H9 (cell line): Measurements from ENCODE around the gene ATP2C1. TPM values are rescaled to one million over a fixed set of nuclear protein-coding genes. Genes with fewer than 3 reads are reported as not detected.

ENCODE experiments used
- DNase-seq: peaks from one replicate; pipeline ENCODE4 v3.0.0-alpha.2; 2017
- H2AFZ ChIP-seq: one replicate; pipeline ENCODE4 v1.6.1; 2013; ENCODE audit warnings: mild to moderate bottlenecking, low read length, control low read depth, moderate library complexity
- H2AK5ac ChIP-seq: 2 replicates; pipeline ENCODE4 v1.6.1; 2013; ENCODE audit warnings: low read length, control low read depth, mixed read lengths; ENCODE audit not compliant: insufficient read length
- H2BK120ac ChIP-seq: one replicate; pipeline ENCODE4 v1.6.1; 2013; ENCODE audit warnings: low read depth, mild to moderate bottlenecking, low read length, control low read depth, inconsistent platforms; ENCODE audit not compliant: poor library complexity, severe bottlenecking
- H2BK12ac ChIP-seq: 2 replicates; pipeline ENCODE4 v1.6.1; 2013; ENCODE audit warnings: low read length, control low read depth, mixed read lengths, low read depth; ENCODE audit not compliant: insufficient read length
- H2BK15ac ChIP-seq: 2 replicates; pipeline ENCODE4 v1.6.1; 2013; ENCODE audit warnings: low read depth, low read length, control low read depth
- H2BK20ac ChIP-seq: one replicate; pipeline ENCODE4 v1.6.1; 2013; ENCODE audit warnings: low read depth, mild to moderate bottlenecking, low read length, control low read depth, inconsistent platforms; ENCODE audit not compliant: poor library complexity, severe bottlenecking
- H2BK5ac ChIP-seq: 2 replicates; pipeline ENCODE4 v1.6.1; 2013; ENCODE audit warnings: low read length, control low read depth, mixed read lengths; ENCODE audit not compliant: insufficient read length
- H3K14ac ChIP-seq: 2 replicates; pipeline ENCODE4 v1.6.1; 2013; ENCODE audit warnings: low read length, control low read depth; ENCODE audit not compliant: insufficient read depth
- H3K18ac ChIP-seq: 2 replicates; pipeline ENCODE4 v1.6.1; 2013; ENCODE audit warnings: low read depth, mild to moderate bottlenecking, mixed read lengths, low read length, control low read depth; ENCODE audit not compliant: insufficient read length
- H3K23ac ChIP-seq: 2 replicates; pipeline ENCODE4 v1.6.1; 2013; ENCODE audit warnings: low read length, control low read depth, mixed read lengths, low read depth; ENCODE audit not compliant: insufficient read length
- H3K23me2 ChIP-seq: 2 replicates; pipeline ENCODE4 v1.6.1; 2013; ENCODE audit warnings: low read depth, mild to moderate bottlenecking, mixed read lengths, low read length, control low read depth; ENCODE audit not compliant: insufficient read length, poor library complexity, severe bottlenecking
- H3K27ac ChIP-seq: 2 replicates; pipeline ENCODE4 v1.5.1; 2013; ENCODE audit warnings: low read length, control low read depth, mixed read lengths, low read depth; ENCODE audit not compliant: insufficient read length
- H3K27me3 ChIP-seq: 2 replicates; pipeline ENCODE4 v1.6.1; 2013; ENCODE audit warnings: low read length, control low read depth, inconsistent platforms; ENCODE audit not compliant: insufficient read depth
- H3K4ac ChIP-seq: 2 replicates; pipeline ENCODE4 v1.6.1; 2013; ENCODE audit warnings: low read depth, mild to moderate bottlenecking, control low read depth, inconsistent platforms, low read length, moderate library complexity
- H3K4me1 ChIP-seq: 2 replicates; pipeline ENCODE4 v1.6.1; 2013; ENCODE audit warnings: low read length, control low read depth, inconsistent platforms; ENCODE audit not compliant: insufficient read depth
- H3K4me2 ChIP-seq: 2 replicates; pipeline ENCODE4 v1.6.1; 2013; ENCODE audit warnings: low read length, control low read depth, mixed read lengths; ENCODE audit not compliant: insufficient read length, insufficient read depth
- H3K56ac ChIP-seq: 2 replicates; pipeline ENCODE4 v1.6.1; 2013; ENCODE audit warnings: low read depth, mild to moderate bottlenecking, mixed read lengths, low read length, control low read depth; ENCODE audit not compliant: insufficient read length
- H3K79me1 ChIP-seq: 2 replicates; pipeline ENCODE4 v1.6.1; 2013; ENCODE audit warnings: low read depth, mild to moderate bottlenecking, moderate library complexity, low read length, control low read depth, inconsistent platforms; ENCODE audit not compliant: insufficient read depth, poor library complexity, severe bottlenecking
- H3K79me2 ChIP-seq: 2 replicates; pipeline ENCODE4 v1.6.1; 2013; ENCODE audit warnings: low read length, control low read depth, inconsistent platforms; ENCODE audit not compliant: insufficient read depth
- H3K9ac ChIP-seq: 2 replicates; pipeline ENCODE4 v1.6.1; 2013; ENCODE audit warnings: low read length, control low read depth, mixed read lengths; ENCODE audit not compliant: insufficient read length; ENCODE audit errors: extremely low read depth
- H3K9me3 ChIP-seq: one replicate; pipeline ENCODE4 v1.6.1; 2013; ENCODE audit warnings: low read depth, low read length, inconsistent platforms; ENCODE audit not compliant: control insufficient read depth
- H3T11ph ChIP-seq: one replicate; pipeline ENCODE4 v1.6.1; 2013; ENCODE audit warnings: mild to moderate bottlenecking, low read length, control low read depth, inconsistent platforms
- H4K20me1 ChIP-seq: one replicate; pipeline ENCODE4 v1.6.1; 2013; ENCODE audit not compliant: control insufficient read depth, insufficient read length, insufficient read depth
- H4K5ac ChIP-seq: 2 replicates; pipeline ENCODE4 v1.6.1; 2013; ENCODE audit warnings: low read depth, mild to moderate bottlenecking, mixed read lengths, low read length, control low read depth; ENCODE audit not compliant: insufficient read length
- H4K8ac ChIP-seq: replicated peaks from 2 replicates; pipeline ENCODE4 v1.6.1; 2013; ENCODE audit warnings: low read length, control low read depth, mixed read lengths, low read depth; ENCODE audit not compliant: insufficient read length
- H4K91ac ChIP-seq: 2 replicates; pipeline ENCODE4 v1.6.1; 2013; ENCODE audit warnings: low read depth, mild to moderate bottlenecking, moderate library complexity, mixed read lengths, low read length, control low read depth; ENCODE audit not compliant: insufficient read length
- H3K27ac Mint-ChIP-seq, 3 experiments: 2 replicates in 2 of 3; 3 replicates in 1 of 3; pipeline ENCODE4 v1.8.0; 2020 to 2021; ENCODE audit warnings: mixed read lengths in 3 of 3, mild to moderate bottlenecking in 1 of 3, moderate library complexity in 1 of 3
- H3K27me3 Mint-ChIP-seq: 2 replicates; pipeline ENCODE4 v1.8.0; 2021; ENCODE audit warnings: low read depth, mild to moderate bottlenecking, moderate library complexity, mixed read lengths
- H3K36me3 Mint-ChIP-seq, 3 experiments: 2 replicates in 2 of 3; 3 replicates in 1 of 3; pipeline ENCODE4 v1.8.0; 2020 to 2021; ENCODE audit warnings: low read depth in 3 of 3, mixed read lengths in 3 of 3; ENCODE audit not compliant: insufficient read depth in 1 of 3
- H3K4me1 Mint-ChIP-seq, 2 experiments: 2 replicates each; pipeline ENCODE4 v1.8.0; 2020; ENCODE audit warnings: mixed read lengths in 2 of 2
- H3K4me3 Mint-ChIP-seq, 2 experiments: 2 replicates in 1 of 2; 3 replicates in 1 of 2; pipeline ENCODE4 v1.8.0; 2020 to 2021; ENCODE audit warnings: mild to moderate bottlenecking in 2 of 2, mixed read lengths in 2 of 2, moderate library complexity in 1 of 2
- H3K9me3 Mint-ChIP-seq, 2 experiments: 2 replicates in 1 of 2; 3 replicates in 1 of 2; pipeline ENCODE4 v1.8.0; 2020; ENCODE audit warnings: mild to moderate bottlenecking in 2 of 2, mixed read lengths in 2 of 2, moderate library complexity in 1 of 2
- CTCF ChIP-seq: fragments of 200-600 bp; sonication (generic); conservative IDR thresholded peaks from 3 replicates; pipeline ENCODE4 v1.8.0; 2021; ENCODE audit warnings: antibody characterized with exemption, mild to moderate bottlenecking
- WGBS: extraction: QIAGEN DNeasy Blood & Tissue Kit; methylation state at CpG from one replicate; pipeline ENCODE4 v1.1.7; 2013; ENCODE audit warnings: missing lambda C conversion rate, low lambda C conversion rate, mixed read lengths; ENCODE audit not compliant: insufficient read length; ENCODE audit errors: extremely low coverage; 5-methylcytosine and 5-hydroxymethylcytosine counted together
- total RNA-seq: library from RNA; stranded (reverse); gene quantifications from 2 replicates; pipeline ENCODE4 v1.2.1, GENCODE V29; 2021

The ATP2C1 gene
- total RNA-seq, 1 experiment from 2014 or later = 65.5 TPM

GRCh38 chr3:131025539-131025938 is 131.7 kb downstream of the ATP2C1 start:
- H3T11ph ChIP-seq = no peak overlapping the region
- H3K79me1 ChIP-seq = no peaks in the 10 kb centered on the region
- no peak overlapping the region for H4K91ac ChIP-seq
- H2AFZ ChIP-seq = no peak overlapping the region
- Mint-ChIP-seq H3K4me3 (peak overlapping the region; percentile 83 to 84), H3K27me3 (no peaks in the 10 kb centered on the region), H3K36me3 (peaks cover 4 to 16% (median 14%) of the 10 kb centered on the region in 3 experiments; a peak in 6 of 7 replicates), H3K9me3 (no peaks in the 10 kb centered on the region), H3K27ac (no peak overlapping the region), H3K4me1 (peaks cover 18 to 20% of the 10 kb centered on the region in 2 experiments)
- H3K23ac ChIP-seq = no peak overlapping the region
- H3K9ac ChIP-seq = no peak overlapping the region
- no peak overlapping the region for H3K27ac ChIP-seq
- H2BK5ac ChIP-seq = no peak overlapping the region
- no peaks in the 10 kb centered on the region for H3K27me3 ChIP-seq
- no peak overlapping the region for H3K4ac ChIP-seq
- H3K18ac ChIP-seq = no peak overlapping the region
- no peak overlapping the region for H2AK5ac ChIP-seq
- H3K56ac ChIP-seq = no peak overlapping the region
- no peak overlapping the region for H4K5ac ChIP-seq
- no peaks in the 10 kb centered on the region for H3K79me2 ChIP-seq
- no peaks in the 10 kb centered on the region for H3K4me1 ChIP-seq
- H3K14ac ChIP-seq = no peak overlapping the region
- H4K8ac ChIP-seq = no peak overlapping the region
- H3K23me2 ChIP-seq = peaks cover 3% of the 10 kb centered on the region
- no peak for DNase-seq
- no peak for TF ChIP-seq CTCF
- no peak overlapping the region for H2BK20ac ChIP-seq
- no CpG with 5 or more reads among the region's 1 CpG for WGBS
- no peaks in the 10 kb centered on the region for H4K20me1 ChIP-seq
- no peak overlapping the region for H2BK15ac ChIP-seq
- H3K9me3 ChIP-seq = no peaks in the 10 kb centered on the region
- H2BK120ac ChIP-seq = no peak overlapping the region
- no peak overlapping the region for H2BK12ac ChIP-seq
- H3K4me2 ChIP-seq = peak overlapping the region; percentile 39
